GM19468 (cell line): ENCODE results near the gene KCP.
"Not testable (repeated sequence)": the region's sequence is repeated elsewhere in the genome, so short reads cannot be mapped to it uniquely, and the experiment has no call there.

ENCODE experiments used
- ATAC-seq: cut with Tn5 transposase; IDR thresholded peaks from one replicate; pipeline ENCODE4 v1.9.1; 2021; ENCODE audit warnings: mild to moderate bottlenecking, moderate library complexity, moderate number of reproducible peaks; ENCODE audit not compliant: unreplicated experiment; ENCODE audit errors: extremely low read depth

The KCP gene

DNA sequence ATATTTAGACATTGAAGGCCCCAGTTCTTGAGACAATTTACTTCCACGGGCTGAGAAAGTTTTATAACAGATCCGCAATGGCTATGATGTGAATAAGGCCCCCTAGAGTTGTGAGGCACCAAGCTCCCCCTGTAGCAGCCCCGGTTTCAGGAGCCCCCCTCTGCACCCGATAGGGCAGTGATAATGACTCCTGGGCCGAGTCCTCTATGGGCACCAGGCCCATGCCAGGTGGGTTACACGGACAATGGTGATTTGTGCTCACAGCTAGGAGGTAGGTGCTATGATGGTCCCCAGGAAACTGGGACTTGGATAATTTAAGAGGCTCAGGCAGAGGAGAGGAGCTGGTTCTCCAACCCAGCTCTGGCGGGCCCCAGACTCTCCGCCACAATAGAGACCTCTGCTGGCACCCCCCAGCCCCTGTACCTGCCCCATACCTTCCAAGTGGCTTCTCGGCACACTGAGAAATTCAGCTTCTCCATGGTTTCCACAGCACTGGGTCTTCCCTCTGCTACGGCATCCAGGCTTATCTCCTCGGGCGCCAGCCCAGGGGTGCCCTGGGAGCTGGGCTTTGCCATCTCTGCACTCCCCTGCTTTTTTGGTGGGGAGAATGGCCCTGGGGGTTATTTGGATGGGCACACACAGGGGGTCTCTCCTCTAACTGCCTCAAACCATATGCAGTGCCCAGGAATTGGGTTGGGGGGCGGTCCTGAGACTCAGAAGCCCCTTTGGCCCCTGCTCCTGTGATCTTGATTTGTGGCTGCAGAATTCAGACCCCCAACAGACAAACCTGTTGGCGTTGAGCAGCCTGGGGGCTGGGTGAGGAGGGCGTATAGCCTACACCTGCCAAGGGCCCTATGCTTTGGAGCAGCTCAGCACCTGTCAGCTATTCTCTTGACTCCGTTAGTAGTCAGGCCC lies 12.2 kb upstream of the KCP start:
- ATAC-seq: no peak

DNA sequence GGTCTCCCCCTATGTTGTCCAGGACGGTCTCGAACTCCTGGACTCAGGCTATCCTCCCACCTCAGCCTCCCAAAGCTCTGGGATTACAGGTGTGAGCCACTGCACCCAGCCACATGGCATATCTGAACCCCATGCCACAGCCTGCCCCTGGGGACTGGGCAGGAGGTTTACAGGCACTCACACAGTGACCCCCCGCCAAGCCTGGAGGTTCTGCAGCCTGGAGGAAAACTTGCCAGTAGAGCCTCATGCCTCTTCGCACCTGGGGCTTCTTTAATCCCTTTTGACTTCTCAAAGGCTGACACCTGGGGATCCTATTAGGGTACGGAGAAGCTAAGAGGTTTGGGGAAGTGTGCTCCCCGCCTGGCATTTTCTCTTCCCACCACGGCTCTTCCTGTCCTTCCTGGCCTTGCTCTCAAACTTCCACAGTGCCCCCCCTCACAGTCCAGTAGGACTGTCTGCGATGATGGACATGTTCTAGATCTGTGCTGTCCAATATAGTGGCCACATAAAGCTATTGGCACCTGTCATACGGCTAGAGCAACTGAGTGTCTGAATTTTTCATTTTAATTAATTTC lies 11.4 kb upstream of the KCP start:
- no peak for ATAC-seq

GRCh38 chr7:128920913-128921582 lies 10.5 kb upstream of the KCP start:
- no peak for ATAC-seq

GRCh38 chr7:128919881-128920799 lies 9.6 kb upstream of the KCP start:
- no peak for ATAC-seq

DNA sequence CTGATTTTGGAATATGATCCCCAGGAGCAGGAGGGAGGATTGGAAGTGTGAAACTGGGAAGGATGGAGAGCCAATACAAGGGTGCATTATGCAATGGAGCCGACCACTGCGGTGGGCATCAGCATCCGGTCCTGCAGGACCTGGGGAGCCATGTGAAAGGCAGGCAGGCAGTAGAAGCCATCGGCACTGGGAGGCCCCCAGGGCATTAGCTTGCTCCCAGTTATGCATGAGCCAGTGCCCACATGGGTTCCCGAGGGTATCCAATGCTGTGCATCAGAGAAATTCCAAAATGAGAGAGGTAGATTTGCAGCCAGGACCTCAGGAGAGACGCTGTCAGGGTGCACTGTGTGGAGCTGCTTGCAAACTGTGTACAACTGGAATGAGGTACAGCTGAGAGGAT lies 8.7 kb upstream of the KCP start:
- no peak for ATAC-seq

GRCh38 chr7:128918016-128918665 lies 7.6 kb upstream of the KCP start:
- no peak for ATAC-seq

GRCh38 chr7:128917122-128917521 lies 6.6 kb upstream of the KCP start:
- no peak for ATAC-seq

DNA sequence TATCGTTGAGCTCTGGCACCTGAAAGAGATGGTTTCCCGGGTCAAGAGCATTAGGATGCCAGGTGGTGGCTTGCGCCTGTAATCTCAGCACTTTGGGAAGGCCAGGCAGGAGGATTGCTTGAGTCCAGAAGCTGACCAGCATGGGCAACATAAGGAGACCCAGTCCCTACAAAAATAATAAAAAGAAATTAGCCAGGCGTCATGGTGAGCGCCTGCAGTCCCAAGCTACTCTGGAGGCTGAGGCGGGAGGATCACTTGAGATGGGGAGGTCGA lies 6.1 kb upstream of the KCP start:
- no peak for ATAC-seq

DNA sequence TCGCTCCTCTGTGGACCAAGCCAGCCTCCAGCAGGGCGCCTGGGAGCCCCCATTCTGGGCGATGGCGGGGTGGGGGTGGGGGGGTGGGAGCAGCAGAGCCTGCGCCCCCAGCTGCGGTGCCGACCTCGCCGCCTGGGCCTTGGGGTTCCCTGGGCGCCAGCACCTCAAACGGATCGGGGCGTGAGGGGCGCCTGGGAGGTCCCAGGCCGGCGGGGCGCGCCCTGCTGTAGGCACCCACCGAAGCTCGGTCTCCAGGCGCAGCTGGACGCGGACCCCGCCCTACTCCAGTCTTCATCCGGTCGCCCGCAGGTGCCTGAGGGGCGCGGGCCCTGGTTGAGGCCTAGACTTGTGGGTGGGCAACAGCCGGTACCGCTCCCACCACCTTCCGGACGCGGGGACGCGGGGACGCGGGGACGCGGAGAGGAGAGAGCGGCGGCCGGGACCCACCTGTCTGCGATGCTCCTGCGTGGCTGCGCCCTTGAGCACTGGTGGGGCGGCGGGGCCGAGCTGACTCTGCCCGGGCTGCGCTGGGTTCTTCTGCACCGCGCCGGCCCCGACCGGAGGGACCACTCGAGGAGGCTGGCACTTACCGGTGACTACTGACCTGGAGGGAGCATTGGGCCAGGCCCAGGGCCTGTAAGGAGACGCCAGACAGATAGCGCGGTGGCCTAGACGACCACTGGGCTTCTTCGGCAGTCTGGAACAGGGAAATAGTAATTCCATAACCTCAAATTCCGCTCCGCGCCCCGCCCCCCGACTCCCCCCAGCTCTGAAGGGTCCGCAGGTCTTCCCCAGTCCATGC lies 5.5 kb upstream of the KCP start:
- no peak for ATAC-seq

DNA sequence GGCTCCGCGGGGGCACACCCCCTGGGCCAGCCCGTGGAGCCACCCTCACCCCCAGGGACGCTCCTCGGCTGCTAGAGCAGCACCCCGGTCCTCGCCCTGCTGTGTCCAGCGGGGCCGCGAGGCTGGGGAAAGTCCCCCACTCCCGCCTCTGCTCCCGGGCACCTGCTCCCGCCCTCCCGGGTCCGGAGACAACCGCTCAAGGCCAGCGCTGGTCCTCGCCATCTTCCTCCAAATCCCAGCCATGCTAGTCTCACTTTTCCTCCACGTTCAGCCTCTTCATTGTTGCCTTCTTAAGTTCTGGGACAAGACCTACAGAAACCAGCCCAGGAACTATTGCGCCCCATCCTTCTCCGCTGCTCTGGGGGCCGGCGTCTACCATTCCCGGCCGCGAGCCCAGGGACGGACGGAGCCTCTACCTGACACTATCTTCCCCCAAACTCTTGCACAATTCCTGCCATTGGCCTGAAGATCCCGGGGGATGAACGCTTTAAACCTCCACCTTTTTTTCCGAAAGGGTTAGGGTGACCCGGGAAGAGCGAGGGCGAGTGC lies 4.8 kb upstream of the KCP start:
- ATAC-seq: no peak

GRCh38 chr7:128914566-128915151 lies 4.2 kb upstream of the KCP start:
- ATAC-seq: no peak

- ATAC-seq: no peak
Observed at GRCh38 chr7:128913870-128914565, 3.5 kb upstream of the KCP start.

GRCh38 chr7:128912709-128913495 lies 2.4 kb upstream of the KCP start:
- ATAC-seq: not testable (repeated sequence)

- ATAC-seq: no peak
Observed at GRCh38 chr7:128912281-128912680, 1.8 kb upstream of the KCP start.

GRCh38 chr7:128911423-128912031 lies 1.0 kb upstream of the KCP start:
- ATAC-seq: no peak

DNA sequence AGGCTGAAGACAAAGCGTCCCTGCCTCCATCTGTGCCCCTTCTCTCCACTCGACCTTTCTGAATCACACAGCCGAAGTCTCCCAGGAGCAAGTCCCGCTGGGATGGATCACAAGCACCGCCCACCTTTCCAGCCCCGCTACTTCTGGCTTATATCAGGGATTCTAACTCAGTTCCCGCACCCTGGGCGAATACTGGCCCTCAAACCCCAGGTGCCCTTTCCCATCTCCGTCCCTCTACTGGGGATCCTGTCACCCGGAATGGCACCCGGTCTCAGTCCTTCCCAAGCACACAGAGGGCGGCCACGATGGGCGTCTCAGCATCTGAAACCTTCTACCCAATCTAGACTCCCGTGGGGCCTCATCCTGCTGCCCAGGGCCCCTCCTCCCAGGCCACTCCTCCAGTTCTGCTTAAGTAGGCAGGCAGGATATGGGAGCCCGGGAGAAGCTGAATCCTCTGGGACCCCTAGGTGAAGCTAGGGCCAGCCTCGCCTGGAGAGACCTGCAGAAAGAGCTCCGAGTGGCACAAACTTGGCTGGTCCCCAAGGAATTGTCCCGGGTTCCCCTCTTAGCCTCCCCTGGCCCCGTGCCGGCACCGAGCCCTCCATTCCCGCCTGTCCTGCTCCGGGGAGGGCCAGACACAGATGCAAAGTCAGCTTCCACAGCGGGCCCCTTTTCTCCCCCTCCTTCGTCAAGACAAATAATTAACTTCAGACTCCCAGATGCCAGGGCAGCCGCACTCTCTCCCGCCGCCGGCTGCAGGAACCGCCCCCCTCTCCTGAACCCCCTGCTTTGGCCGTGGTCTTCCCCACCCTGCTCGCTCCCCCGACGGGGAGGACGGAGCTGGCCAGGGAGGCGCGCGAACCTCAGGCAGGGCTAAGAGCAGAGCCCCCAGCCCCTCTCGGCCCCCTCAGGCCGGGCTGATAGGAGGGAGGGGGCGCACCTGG lies 612 bp downstream of the KCP start:
- no peak for ATAC-seq
